GM21619 (cell line): Measurements from ENCODE around the gene RING1.
"Not testable (repeated sequence)": the region's sequence is repeated elsewhere in the genome, so short reads cannot be mapped to it uniquely, and the experiment has no call there.

Experiments
- ATAC-seq: cut with Tn5 transposase; IDR thresholded peaks from one replicate; pipeline ENCODE4 v1.9.1; 2021; ENCODE audit not compliant: unreplicated experiment

The RING1 gene

GRCh38 chr6:33205191-33206026 is 2.9 kb upstream of the RING1 start:
- no peak for ATAC-seq

DNA sequence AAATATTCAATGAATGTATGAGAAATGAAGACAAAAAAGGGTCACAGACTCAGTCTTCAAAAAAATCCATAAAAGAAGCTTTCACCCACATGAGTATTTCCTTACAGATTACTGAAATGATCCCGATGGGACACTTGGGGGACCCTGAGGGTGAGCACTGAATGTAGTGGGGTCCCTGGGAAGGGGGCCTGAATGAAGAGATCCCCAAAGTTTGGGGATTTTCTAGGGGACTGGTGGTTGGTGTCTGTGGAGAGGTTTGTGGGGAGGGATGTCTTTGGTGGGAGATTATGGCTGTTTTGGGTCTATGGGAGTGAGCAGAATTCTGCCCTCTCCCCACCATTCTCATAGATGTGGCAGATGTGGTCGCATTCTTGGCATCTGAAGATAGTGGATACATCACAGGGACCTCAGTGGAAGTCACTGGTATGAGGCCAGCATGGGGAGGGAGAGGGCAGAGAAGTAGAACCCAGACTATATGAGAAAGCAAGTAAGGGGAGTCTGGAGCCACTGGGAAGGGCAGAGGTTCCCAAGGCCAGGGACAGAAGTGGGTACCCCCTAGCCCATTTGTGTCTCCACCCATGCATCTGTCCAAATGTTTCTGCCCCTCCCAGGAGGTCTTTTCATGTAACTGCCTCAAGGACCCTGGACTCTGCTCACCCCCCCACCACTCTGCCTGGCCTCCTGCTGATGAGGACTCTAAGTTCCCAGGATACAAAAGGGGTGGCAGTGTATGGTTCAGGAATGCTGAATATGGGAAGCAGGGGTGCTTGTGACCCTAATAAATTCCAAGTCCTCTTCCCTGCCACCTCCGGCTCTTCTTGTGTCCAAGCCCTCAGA is 2.1 kb upstream of the RING1 start:
- no peak for ATAC-seq

DNA sequence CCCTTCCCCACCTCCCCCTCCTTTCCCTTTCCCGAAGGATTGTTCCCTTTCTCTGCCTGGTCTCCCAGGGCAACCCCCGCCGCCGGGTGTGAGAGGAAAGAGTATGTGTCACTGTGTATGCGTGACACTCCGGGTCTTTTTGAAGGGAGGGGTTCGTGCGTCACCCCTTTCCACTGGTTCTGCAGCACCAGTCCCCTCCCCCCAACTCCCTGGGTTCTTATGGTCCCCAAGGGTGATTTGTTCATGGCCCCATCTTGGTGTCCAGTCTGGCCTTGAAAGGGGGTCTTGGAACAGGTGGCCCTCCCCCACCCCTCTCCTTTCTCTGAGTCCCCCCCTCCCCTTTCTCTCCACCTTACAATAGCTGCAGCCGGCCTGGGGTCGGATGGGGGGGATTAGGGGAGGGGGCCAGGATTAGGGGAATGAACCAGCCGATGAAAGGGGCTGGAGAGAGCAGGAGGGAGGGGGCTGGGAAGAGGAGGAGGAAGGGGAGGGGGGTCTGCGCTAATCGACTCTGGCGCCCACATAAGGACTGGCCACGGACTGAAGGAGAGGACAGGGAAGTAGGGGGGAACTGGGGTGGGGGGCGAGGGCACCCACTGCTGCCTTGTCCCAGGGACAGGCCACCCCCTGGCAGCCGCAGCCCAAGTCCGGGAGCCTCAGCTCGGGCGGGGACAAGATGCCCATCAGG is 1.3 kb upstream of the RING1 start:
- ATAC-seq, result no peak

DNA sequence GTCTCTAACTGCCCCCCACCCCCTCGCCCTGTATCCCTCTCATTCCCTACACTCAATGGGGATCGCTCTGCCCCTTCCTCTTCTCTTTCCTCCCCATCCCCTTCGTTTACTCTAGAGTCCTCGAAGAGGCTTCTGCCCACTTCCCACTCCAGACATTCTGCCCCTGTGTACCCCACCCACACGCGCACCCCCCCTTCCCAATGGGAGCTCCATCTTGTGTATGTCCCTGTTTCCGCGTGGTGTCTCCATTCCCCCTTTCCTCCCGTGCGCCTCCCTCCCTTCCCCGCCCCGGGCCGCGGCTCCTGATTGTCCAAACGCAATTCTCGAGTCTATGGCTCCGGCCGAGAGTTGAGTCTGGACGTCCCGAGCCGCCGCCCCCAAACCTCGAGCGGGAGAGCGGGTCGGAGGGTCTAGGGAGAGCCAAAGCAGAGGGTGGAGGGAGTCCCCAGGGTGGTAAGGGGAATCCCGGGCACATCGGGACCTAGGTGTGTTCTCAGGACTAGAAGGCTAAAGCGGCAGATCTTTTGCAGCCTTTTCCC is 679 bp upstream of the RING1 start:
- no peak for ATAC-seq

GRCh38 chr6:33209856-33210255 is 1.6 kb downstream of the RING1 start:
- no peak for ATAC-seq

DNA sequence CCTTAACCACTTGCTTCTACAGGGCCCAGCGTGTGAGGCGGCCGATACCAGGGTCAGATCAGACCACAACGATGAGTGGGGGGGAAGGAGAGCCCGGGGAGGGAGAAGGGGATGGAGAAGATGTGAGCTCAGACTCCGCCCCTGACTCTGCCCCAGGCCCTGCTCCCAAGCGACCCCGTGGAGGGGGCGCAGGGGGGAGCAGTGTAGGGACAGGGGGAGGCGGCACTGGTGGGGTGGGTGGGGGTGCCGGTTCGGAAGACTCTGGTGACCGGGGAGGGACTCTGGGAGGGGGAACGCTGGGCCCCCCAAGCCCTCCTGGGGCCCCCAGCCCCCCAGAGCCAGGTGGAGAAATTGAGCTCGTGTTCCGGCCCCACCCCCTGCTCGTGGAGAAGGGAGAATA is 2.8 kb downstream of the RING1 start:
- no peak for ATAC-seq

GRCh38 chr6:33211666-33212422 is 3.5 kb downstream of the RING1 start:
- ATAC-seq, result no peak

DNA sequence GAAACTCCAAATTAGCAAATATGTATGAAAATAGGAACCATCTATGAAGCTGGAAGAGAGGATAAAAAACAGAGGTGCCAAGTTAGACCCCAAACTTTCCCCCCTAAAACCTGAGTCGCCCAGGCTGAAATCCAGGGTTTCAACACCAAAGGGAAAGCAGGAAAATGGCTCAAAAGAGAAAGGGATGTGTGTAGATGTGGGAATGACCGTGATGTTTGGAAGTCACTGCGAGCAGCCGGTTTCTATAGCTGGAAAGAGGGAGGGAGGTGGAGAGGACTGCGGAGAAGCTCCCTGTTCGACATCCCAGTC is 4.5 kb downstream of the RING1 start:
- ATAC-seq, result no peak

DNA sequence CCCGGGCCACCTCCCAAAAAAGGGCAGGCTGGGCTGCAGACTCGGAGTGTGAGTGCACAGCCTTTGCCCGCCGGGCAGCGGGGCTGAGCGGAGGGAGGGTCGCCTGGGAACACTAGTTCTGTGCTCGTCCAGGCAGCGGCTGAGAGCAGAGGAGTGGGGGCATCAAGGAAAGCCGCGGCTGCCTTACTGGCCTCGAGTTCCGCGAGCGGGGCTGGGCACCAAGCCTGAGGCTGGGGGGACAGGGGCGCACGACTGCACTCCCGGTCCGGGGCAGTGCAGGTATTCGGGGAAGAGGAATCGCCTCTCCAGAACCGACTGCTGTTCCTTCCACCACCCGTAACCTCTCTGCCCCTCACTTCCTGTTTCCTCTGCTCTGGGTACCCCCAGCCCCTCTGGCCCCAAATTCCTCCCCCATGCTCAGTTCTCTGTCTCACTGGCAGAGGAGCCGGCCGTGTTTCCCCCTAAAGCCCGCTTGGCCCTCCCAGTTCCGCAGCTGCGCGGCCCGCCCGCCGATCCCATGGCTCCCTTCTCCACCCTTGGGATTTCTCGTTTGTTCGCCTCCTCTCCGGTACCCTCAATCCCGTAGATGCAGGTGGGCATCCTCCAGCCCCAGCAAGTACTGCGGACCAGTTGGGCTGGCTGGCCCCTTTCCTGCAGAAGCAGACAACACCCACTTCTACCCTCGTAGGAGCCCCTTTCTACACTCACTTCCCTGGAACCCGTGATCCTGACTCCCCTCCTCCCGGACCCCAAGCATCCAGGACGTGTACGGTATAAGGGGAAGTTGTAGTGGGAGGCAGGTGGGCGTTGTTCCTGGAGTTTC is 5.1 kb downstream of the RING1 start:
- no peak for ATAC-seq

GRCh38 chr6:33213989-33214335 is 5.7 kb downstream of the RING1 start:
- ATAC-seq, result no peak

GRCh38 chr6:33215271-33216116 is 7.2 kb downstream of the RING1 start:
- ATAC-seq, result no peak

DNA sequence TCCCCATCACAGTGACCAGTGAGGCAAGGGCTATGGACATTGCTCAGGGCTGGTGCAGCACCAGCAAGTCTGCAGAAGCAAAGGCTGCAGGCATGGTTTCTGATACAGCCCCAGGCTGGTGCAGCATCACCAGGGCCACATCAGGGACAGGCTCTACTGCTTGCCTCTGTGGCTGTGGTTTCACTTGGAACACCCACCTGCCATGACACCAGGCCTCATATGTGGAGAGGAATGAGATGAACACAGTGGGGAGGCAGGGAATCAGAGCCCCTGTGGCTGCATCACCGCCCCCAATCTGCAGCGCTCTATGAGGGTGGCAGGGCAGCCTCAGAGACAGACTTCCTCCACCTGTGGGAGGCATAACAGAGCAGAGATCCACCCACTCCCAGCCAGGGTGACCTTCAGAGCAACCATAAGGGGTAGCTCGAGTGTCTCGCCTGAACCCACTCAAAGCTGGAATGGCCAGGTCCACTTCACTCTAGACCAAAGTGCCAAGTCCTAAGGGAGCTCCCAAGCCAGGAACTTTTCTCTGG is 7.9 kb downstream of the RING1 start:
- ATAC-seq, result no peak

DNA sequence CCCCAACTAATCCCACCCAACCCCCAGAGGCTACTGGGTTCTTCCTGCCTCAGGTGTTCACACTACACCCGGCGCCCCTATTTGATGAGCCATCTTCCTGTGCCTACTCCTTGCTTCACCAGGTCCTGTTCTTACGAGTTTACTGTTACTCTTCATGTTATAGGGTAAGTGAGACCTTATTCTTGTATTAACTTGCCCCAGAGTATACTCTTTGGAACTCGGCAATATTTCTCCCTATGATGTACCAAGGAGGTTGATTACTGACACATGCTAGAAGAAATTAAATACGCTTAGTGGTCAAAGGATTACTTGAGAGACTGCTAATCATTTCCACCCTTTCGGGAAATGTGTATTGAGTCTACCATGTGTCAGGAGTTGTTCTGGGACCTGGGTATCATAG is 8.9 kb downstream of the RING1 start:
- no peak for ATAC-seq

DNA sequence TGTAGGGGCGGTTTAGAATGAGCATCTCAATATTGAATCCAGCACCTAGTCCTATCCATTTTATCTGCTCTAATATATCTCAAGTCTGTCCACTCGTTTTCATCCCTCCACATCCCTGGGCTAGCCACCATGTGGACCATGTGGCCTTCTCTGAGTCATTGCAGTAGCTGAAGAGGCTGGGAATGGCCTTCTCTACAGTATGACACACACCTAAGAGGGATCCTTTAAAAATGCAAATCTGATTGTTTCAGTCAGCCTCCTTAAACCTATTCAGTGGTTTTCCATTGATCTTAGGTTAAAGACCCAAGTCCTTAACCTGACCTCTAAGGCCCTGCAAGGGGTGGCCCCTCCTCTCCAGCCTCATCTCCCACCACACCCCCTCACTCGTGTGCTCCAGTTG is 9.4 kb downstream of the RING1 start:
- ATAC-seq, result no peak

DNA sequence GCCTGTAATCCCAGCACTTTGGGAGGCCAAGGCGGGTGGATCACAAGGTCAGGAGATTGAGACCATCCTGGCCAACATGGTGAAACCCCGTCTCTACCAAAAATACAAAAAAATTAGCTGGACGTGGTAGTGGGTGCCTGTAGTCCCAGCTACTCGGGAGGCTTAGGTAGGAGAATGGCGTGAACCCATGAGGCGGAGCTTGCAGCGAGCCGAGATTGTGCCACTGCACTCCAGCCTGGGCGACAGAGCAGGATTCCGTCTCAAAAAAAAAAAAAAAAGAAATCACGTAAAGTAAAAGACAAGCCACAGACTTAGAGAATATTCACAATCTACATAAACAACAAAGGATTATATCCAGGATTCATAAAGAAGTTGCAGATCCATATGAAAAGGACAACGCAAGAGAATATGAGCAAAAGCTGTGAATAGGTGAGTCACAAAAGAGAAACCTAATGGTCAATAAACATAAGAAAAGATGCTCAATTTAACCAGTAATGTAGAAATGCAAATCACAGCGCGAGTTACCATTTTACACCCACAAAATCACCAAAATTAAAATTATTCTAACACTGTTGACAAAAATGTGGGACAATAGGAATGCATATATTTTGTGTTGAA is 18.3 kb downstream of the RING1 start:
- not testable (repeated sequence) for ATAC-seq

GRCh38 chr6:33235221-33235634 is 26.9 kb downstream of the RING1 start:
- ATAC-seq, result no peak

DNA sequence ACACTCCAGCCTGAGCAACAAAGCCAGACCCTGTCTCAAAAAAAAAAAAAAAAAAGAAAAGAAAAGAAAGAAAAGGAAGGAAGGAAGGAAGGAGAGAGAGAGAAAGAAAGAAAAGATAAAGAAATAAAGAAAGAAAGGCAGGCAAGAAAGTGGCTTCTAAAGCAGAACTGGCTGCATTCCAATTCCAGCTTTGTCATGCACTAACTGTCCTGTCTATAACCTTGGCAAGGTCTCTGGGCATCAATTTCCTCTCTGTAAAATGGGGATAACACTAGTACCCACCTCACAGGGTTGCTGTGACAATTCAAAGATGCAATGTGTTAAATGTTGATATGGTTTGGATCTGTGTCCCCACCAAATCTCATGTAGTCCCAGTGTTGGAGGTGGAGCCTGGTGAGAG is 28.0 kb downstream of the RING1 start:
- ATAC-seq, result no peak

- no peak for ATAC-seq
Observed at GRCh38 chr6:33236852-33237251, 28.6 kb downstream of the RING1 start.
